Transverse colon (tissue), 3 donors: Measurements from ENCODE around the gene NQO2.

ENCODE experiments used
- POLR2A ChIP-seq: fragments of 450-650 bp; IDR thresholded peaks from one replicate; pipeline ENCODE4 v1.6.1; 2016; ENCODE audit warnings: antibody characterized with exemption, mild to moderate bottlenecking, moderate library complexity
- TF ChIP-seq, protein P1 (sequence below), 5 experiments: fragments of 200-600 bp in 3 of 5; fragments of 450-650 bp in 2 of 5; sonication (generic) in 3 of 5; IDR thresholded peaks; 1 replicate in 2 of 5; 2 replicates in 3 of 5; pipeline ENCODE4 v1.5.1; 2016 to 2017; ENCODE audit warnings: antibody characterized with exemption in 5 of 5, inconsistent platforms in 3 of 5, mild to moderate bottlenecking in 2 of 5, moderate library complexity in 1 of 5

DNA sequence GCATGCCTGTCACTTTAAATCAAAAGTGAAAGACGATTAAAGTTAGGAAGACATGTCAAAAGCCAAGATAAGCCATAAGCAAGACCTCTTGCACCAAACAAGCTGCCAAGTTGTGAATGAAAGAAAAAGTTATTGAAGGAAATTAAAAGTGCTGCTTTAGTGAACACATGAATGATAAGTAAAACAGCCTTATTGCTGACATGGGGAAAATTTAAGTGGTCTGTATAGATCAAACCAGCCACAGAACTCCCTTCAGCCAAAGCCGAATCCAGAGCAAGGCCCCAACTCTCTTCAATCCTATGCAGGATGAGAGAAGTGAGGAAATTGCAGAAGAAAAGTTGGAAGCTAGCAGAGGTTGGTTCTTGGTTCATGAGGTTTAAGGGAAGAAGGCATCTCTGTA, 59.3 kb downstream of the NQO2 start:
- TF ChIP-seq, protein P1, sequence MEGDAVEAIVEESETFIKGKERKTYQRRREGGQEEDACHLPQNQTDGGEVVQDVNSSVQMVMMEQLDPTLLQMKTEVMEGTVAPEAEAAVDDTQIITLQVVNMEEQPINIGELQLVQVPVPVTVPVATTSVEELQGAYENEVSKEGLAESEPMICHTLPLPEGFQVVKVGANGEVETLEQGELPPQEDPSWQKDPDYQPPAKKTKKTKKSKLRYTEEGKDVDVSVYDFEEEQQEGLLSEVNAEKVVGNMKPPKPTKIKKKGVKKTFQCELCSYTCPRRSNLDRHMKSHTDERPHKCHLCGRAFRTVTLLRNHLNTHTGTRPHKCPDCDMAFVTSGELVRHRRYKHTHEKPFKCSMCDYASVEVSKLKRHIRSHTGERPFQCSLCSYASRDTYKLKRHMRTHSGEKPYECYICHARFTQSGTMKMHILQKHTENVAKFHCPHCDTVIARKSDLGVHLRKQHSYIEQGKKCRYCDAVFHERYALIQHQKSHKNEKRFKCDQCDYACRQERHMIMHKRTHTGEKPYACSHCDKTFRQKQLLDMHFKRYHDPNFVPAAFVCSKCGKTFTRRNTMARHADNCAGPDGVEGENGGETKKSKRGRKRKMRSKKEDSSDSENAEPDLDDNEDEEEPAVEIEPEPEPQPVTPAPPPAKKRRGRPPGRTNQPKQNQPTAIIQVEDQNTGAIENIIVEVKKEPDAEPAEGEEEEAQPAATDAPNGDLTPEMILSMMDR (IDR thresholded peaks at IDR 0.05) = no peak
- no peak for TF ChIP-seq POLR2A
